Neural cell (in vitro differentiated cells): ENCODE data around the gene BRD2. TPM values are rescaled to one million over a fixed set of nuclear protein-coding genes. Genes with fewer than 3 reads are reported as not detected.

Experiments
- H2AFZ ChIP-seq: fragments of 200-600, 300-800 bp; sonication (generic), shearing (Covaris generic); 2 replicates; pipeline ENCODE4 v1.6.0; 2014; ENCODE audit warnings: low read depth, mild to moderate bottlenecking, antibody characterized with exemption, low read length, moderate library complexity
- H3F3A ChIP-seq: fragments of 200-600 bp; shearing (Covaris generic); 2 replicates; pipeline ENCODE4 v1.6.1; 2016; ENCODE audit warnings: mild to moderate bottlenecking, moderate library complexity, mixed read lengths, antibody characterized with exemption, low read length; ENCODE audit not compliant: insufficient read depth, poor library complexity, severe bottlenecking
- H3K27ac ChIP-seq: fragments of 200-600, 300-800 bp; sonication (generic), shearing (Covaris generic); 2 replicates; pipeline ENCODE4 v1.5.1; 2014; ENCODE audit warnings: mild to moderate bottlenecking, low read length, moderate library complexity
- H3K27me3 ChIP-seq: fragments of 300-800, 200-600 bp; sonication (generic), shearing (Covaris generic); 2 replicates; pipeline ENCODE4 v1.6.0; 2014; ENCODE audit warnings: mild to moderate bottlenecking, low read depth, low read length, moderate library complexity; ENCODE audit not compliant: insufficient read depth
- H3K36me3 ChIP-seq: fragments of 300-800, 200-600 bp; sonication (generic), shearing (Covaris generic); 2 replicates; pipeline ENCODE4 v1.5.1; 2014; ENCODE audit warnings: mild to moderate bottlenecking, antibody characterized with exemption, low read length, moderate library complexity; ENCODE audit not compliant: insufficient read depth
- H3K4me2 ChIP-seq: fragments of 300-800, 200-600 bp; sonication (generic), shearing (Covaris generic); 2 replicates; pipeline ENCODE4 v1.6.0; 2014; ENCODE audit warnings: mild to moderate bottlenecking, low read length
- H3K4me3 ChIP-seq: fragments of 300-800, 200-600 bp; sonication (generic), shearing (Covaris generic); 2 replicates; pipeline ENCODE4 v1.5.1; 2014; ENCODE audit warnings: mild to moderate bottlenecking, low read length, moderate library complexity
- H3K79me2 ChIP-seq: fragments of 200-600 bp; shearing (Covaris generic); replicated peaks from 2 replicates; pipeline ENCODE4 v1.6.0; 2014; ENCODE audit warnings: mild to moderate bottlenecking, low read length, moderate library complexity; ENCODE audit not compliant: insufficient read depth
- H3K9ac ChIP-seq: fragments of 300-800, 200-600 bp; sonication (generic), shearing (Covaris generic); 2 replicates; pipeline ENCODE4 v1.6.1; 2016; ENCODE audit warnings: mild to moderate bottlenecking, low read length, mixed read lengths
- H3K9me2 ChIP-seq: fragments of 200-600 bp; shearing (Covaris generic); 2 replicates; pipeline ENCODE4 v1.6.1; 2016; ENCODE audit warnings: mild to moderate bottlenecking, low read length, mixed read lengths; ENCODE audit not compliant: insufficient read depth
- H3K9me3 ChIP-seq: fragments of 200-600, 300-800 bp; sonication (generic), shearing (Covaris generic); 2 replicates; pipeline ENCODE4 v1.6.1; 2016; ENCODE audit warnings: mild to moderate bottlenecking, mixed run types, low read length, moderate library complexity, mixed read lengths
- H4K20me1 ChIP-seq: fragments of 200-600 bp; shearing (Covaris generic); 2 replicates; pipeline ENCODE4 v1.6.1; 2016; ENCODE audit warnings: mild to moderate bottlenecking, mixed run types; ENCODE audit not compliant: insufficient read depth
- EP300 ChIP-seq: fragments of 450-650 bp; conservative IDR thresholded peaks from 2 replicates; pipeline ENCODE4 v1.6.1; 2014; ENCODE audit warnings: antibody characterized with exemption, mild to moderate bottlenecking, moderate library complexity; ENCODE audit not compliant: poor library complexity, severe bottlenecking
- EZH2 ChIP-seq: fragments of 200-600, 300-800 bp; shearing (Covaris generic), sonication (generic); IDR thresholded peaks from 2 replicates; pipeline ENCODE4 v1.6.1; 2014; ENCODE audit warnings: antibody characterized with exemption, low read length, borderline replicate concordance, mild to moderate bottlenecking; ENCODE audit not compliant: insufficient read depth, poor library complexity, severe bottlenecking
- MXI1 ChIP-seq: fragments of 450-650 bp; conservative IDR thresholded peaks from 2 replicates; pipeline ENCODE4 v1.6.1; 2014; ENCODE audit warnings: antibody characterized with exemption, mild to moderate bottlenecking; ENCODE audit not compliant: poor library complexity, severe bottlenecking
- POLR2AphosphoS5 ChIP-seq: IDR thresholded peaks from 2 replicates; pipeline ENCODE4 v1.6.1; 2012
- RAD21 ChIP-seq: fragments of 450-650 bp; conservative IDR thresholded peaks from 2 replicates; pipeline ENCODE4 v1.6.1; 2014; ENCODE audit warnings: antibody characterized with exemption, mild to moderate bottlenecking, moderate library complexity
- SMC3 ChIP-seq: fragments of 450-650 bp; conservative IDR thresholded peaks from 2 replicates; pipeline ENCODE4 v1.6.1; 2014; ENCODE audit warnings: antibody characterized with exemption, mild to moderate bottlenecking, moderate library complexity; ENCODE audit not compliant: poor library complexity
- TAF1 ChIP-seq: IDR thresholded peaks from 2 replicates; pipeline ENCODE4 v1.6.1; 2012; ENCODE audit warnings: low read depth
- polyA plus RNA-seq: library from polyadenylated mRNA; depleted of rRNA; stranded (reverse); fragments of >200 nt; gene quantifications from 2 replicates; pipeline ENCODE4 v1.2.3, GENCODE V29; 2014
- TF ChIP-seq, protein P1 (sequence below): fragments of 450-650 bp; IDR thresholded peaks from 2 replicates; pipeline ENCODE4 v1.5.1; 2014; ENCODE audit warnings: antibody characterized with exemption, mild to moderate bottlenecking, moderate library complexity; ENCODE audit not compliant: poor library complexity, severe bottlenecking
- TF ChIP-seq, protein P2 (sequence below): IDR thresholded peaks from 2 replicates; pipeline ENCODE4 v1.6.1; 2012; ENCODE audit warnings: borderline replicate concordance

Gene BRD2
- polyA plus RNA-seq, 1 donor from 2014 or later, result 107 TPM

DNA sequence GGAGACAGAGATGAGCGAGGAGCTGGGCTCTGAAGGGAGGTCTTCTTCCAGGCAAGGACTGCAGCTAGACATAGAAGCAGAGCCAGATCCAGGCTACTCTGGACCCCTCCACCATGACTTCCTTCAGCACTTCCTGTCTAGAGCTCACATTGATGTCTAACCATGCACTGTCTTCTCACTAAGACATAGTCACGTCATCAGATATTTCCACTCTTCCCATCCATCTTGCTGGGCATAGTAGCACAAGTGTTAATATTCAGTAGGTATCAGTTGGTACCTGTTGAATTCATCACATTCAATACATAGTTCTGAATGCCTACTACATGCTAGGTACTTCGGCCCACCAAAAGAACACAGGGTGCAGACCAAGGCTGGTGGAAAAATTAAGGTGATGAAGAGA lies 18.4 kb upstream of the BRD2 start:
- no peak overlapping the region for H3K4me2 ChIP-seq
- no peaks in the 10 kb centered on the region for H4K20me1 ChIP-seq
- no peaks in the 10 kb centered on the region for H3F3A ChIP-seq
- no peak overlapping the region for H2AFZ ChIP-seq
- H3K4me3 ChIP-seq, result no peak overlapping the region
- no peaks in the 10 kb centered on the region for H3K36me3 ChIP-seq
- no peaks in the 10 kb centered on the region for H3K79me2 ChIP-seq
- H3K9ac ChIP-seq, result no peak overlapping the region
- no peaks in the 10 kb centered on the region for H3K9me3 ChIP-seq
- H3K27me3 ChIP-seq, result no peaks in the 10 kb centered on the region
- H3K27ac ChIP-seq, result no peak overlapping the region
- H3K9me2 ChIP-seq, result no peaks in the 10 kb centered on the region
- TF ChIP-seq EZH2, result no peak
- TF ChIP-seq SMC3, result no peak
- TF ChIP-seq, protein P1, sequence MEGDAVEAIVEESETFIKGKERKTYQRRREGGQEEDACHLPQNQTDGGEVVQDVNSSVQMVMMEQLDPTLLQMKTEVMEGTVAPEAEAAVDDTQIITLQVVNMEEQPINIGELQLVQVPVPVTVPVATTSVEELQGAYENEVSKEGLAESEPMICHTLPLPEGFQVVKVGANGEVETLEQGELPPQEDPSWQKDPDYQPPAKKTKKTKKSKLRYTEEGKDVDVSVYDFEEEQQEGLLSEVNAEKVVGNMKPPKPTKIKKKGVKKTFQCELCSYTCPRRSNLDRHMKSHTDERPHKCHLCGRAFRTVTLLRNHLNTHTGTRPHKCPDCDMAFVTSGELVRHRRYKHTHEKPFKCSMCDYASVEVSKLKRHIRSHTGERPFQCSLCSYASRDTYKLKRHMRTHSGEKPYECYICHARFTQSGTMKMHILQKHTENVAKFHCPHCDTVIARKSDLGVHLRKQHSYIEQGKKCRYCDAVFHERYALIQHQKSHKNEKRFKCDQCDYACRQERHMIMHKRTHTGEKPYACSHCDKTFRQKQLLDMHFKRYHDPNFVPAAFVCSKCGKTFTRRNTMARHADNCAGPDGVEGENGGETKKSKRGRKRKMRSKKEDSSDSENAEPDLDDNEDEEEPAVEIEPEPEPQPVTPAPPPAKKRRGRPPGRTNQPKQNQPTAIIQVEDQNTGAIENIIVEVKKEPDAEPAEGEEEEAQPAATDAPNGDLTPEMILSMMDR, result no peak
- TF ChIP-seq RAD21, result no peak
- no peak for TF ChIP-seq EP300
- no peak for TF ChIP-seq MXI1
- no peak for TF ChIP-seq POLR2AphosphoS5
- TF ChIP-seq, protein P2, sequence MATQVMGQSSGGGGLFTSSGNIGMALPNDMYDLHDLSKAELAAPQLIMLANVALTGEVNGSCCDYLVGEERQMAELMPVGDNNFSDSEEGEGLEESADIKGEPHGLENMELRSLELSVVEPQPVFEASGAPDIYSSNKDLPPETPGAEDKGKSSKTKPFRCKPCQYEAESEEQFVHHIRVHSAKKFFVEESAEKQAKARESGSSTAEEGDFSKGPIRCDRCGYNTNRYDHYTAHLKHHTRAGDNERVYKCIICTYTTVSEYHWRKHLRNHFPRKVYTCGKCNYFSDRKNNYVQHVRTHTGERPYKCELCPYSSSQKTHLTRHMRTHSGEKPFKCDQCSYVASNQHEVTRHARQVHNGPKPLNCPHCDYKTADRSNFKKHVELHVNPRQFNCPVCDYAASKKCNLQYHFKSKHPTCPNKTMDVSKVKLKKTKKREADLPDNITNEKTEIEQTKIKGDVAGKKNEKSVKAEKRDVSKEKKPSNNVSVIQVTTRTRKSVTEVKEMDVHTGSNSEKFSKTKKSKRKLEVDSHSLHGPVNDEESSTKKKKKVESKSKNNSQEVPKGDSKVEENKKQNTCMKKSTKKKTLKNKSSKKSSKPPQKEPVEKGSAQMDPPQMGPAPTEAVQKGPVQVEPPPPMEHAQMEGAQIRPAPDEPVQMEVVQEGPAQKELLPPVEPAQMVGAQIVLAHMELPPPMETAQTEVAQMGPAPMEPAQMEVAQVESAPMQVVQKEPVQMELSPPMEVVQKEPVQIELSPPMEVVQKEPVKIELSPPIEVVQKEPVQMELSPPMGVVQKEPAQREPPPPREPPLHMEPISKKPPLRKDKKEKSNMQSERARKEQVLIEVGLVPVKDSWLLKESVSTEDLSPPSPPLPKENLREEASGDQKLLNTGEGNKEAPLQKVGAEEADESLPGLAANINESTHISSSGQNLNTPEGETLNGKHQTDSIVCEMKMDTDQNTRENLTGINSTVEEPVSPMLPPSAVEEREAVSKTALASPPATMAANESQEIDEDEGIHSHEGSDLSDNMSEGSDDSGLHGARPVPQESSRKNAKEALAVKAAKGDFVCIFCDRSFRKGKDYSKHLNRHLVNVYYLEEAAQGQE, result no peak
- TF ChIP-seq TAF1, result no peak

DNA sequence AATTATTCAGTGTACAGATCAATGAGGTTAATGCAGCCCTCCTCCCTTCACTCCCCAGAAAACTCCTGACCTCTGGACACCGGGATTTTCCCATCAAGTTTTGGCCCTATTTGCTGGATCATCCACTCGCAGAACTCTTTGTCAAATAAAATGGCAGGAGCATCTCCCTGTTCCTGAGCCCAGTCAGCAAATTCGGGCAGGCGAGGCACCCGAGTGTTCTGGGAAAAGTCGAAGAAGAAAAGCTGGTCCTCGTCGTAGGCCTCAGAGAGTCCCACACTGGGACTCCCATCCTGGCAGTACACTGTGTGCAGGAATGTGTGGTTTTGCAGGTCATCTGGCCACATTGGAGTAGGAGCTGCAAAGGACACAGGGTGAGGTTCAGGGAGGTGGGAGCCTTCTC lies 17.9 kb upstream of the BRD2 start:
- Histone ChIP-seq H3K4me3 (no peak overlapping the region), H3K4me2 (no peak overlapping the region), H3K36me3 (no peaks in the 10 kb centered on the region), H3K9me3 (no peaks in the 10 kb centered on the region), H4K20me1 (no peaks in the 10 kb centered on the region), H3K27me3 (no peaks in the 10 kb centered on the region), H3F3A (no peaks in the 10 kb centered on the region), H2AFZ (no peak overlapping the region), H3K9ac (no peak overlapping the region), H3K79me2 (no peaks in the 10 kb centered on the region), H3K27ac (no peak overlapping the region), H3K9me2 (no peaks in the 10 kb centered on the region)
- TF ChIP-seq EP300, result no peak
- no peak for TF ChIP-seq SMC3
